OCI-LY7 (cell line): ENCODE results near the gene TAF4. TPM values are rescaled to one million over a fixed set of nuclear protein-coding genes. Genes with fewer than 3 reads are reported as not detected.

ENCODE experiments used
- BruUV-seq: library from RNA; stranded (reverse); fragments of 400-500 nt; replicated peaks from 2 replicates; lab custom pipeline; 2021; lab: Mats Ljungman, UMichigan
- CTCF ChIA-PET: fragments of 300-600 bp; sonication (Branson Sonifier 250); formaldehyde crosslinking; loops from one replicate; lab custom pipeline; 2022; ENCODE audit warnings: antibody characterized with exemption; ENCODE audit not compliant: unreplicated experiment; lab: Charles Lee
- POLR2A ChIA-PET: fragments of 300-600 bp; sonication (Branson Sonifier 250); formaldehyde crosslinking; loops from one replicate; lab custom pipeline; 2022; ENCODE audit warnings: antibody characterized with exemption; lab: Charles Lee
- DNase-seq: peaks from one replicate; pipeline ENCODE4 v3.0.0-alpha.2; 2015; ENCODE audit warnings: low spot score
- H2AFZ ChIP-seq: fragments of 200-600 bp; sonication (generic), shearing (Covaris generic); 2 replicates; pipeline ENCODE4 v1.6.1; 2014; ENCODE audit warnings: mild to moderate bottlenecking, antibody characterized with exemption, low read length, moderate library complexity
- H3K27ac ChIP-seq: fragments of 200-600 bp; sonication (generic); 2 replicates; pipeline ENCODE4 v1.5.1; 2014; ENCODE audit warnings: mixed run types, low read depth, mild to moderate bottlenecking, moderate library complexity, low read length, inconsistent platforms; ENCODE audit not compliant: poor library complexity, severe bottlenecking
- H3K36me3 ChIP-seq: fragments of 200-600 bp; sonication (generic); 2 replicates; pipeline ENCODE4 v1.6.1; 2014; ENCODE audit warnings: mild to moderate bottlenecking, antibody characterized with exemption, low read length, moderate library complexity, mixed read lengths; ENCODE audit not compliant: insufficient read depth
- H3K4me1 ChIP-seq: fragments of 200-600 bp; sonication (generic); 2 replicates; pipeline ENCODE4 v1.5.1; 2014; ENCODE audit warnings: mild to moderate bottlenecking, low read length; ENCODE audit not compliant: insufficient read depth, poor library complexity, severe bottlenecking
- H3K4me2 ChIP-seq: fragments of 200-600 bp; sonication (generic); 2 replicates; pipeline ENCODE4 v1.6.1; 2014; ENCODE audit warnings: mild to moderate bottlenecking, low read length
- H3K4me3 ChIP-seq: fragments of 200-600 bp; sonication (generic); 2 replicates; pipeline ENCODE4 v1.5.1; 2014; ENCODE audit warnings: mild to moderate bottlenecking, low read depth, low read length; ENCODE audit not compliant: poor library complexity, severe bottlenecking
- H3K79me2 ChIP-seq: fragments of 200-600 bp; sonication (generic); 2 replicates; pipeline ENCODE4 v1.6.1; 2016; ENCODE audit warnings: low read depth, mild to moderate bottlenecking, low read length, moderate library complexity, mixed read lengths; ENCODE audit not compliant: insufficient read depth
- H3K9me2 ChIP-seq: fragments of 200-600 bp; sonication (generic); 2 replicates; pipeline ENCODE4 v1.6.1; 2016; ENCODE audit warnings: mild to moderate bottlenecking, low read length, mixed read lengths; ENCODE audit not compliant: insufficient read depth
- H3K9me3 ChIP-seq: fragments of 200-600 bp; sonication (generic); 2 replicates; pipeline ENCODE4 v1.6.1; 2014; ENCODE audit warnings: mild to moderate bottlenecking, mixed run types, low read length, mixed read lengths
- H4K20me1 ChIP-seq: fragments of 200-600 bp; sonication (generic); 2 replicates; pipeline ENCODE4 v1.6.1; 2014; ENCODE audit warnings: mild to moderate bottlenecking, antibody characterized with exemption, low read length, moderate library complexity, mixed read lengths; ENCODE audit not compliant: insufficient read depth
- EZH2phosphoT487 ChIP-seq: fragments of 200-600 bp; sonication (generic); IDR thresholded peaks from 2 replicates; pipeline ENCODE4 v1.6.1; 2018; ENCODE audit warnings: low read depth, borderline replicate concordance, mild to moderate bottlenecking, mixed run types, antibody characterized with exemption, low read length, moderate library complexity, mixed read lengths
- intact Hi-C: fragments of 100-400 bp; cut with micrococcal nuclease; formaldehyde crosslinking; loops from one replicate; pipeline ENCODE4 v1.10.0; 2022; ENCODE audit not compliant: unreplicated experiment
- total RNA-seq, 2 experiments: library from RNA; depleted of rRNA in 1 of 2; stranded (reverse); fragments of >200 nt in 1 of 2; shearing (Covaris generic) in 1 of 2; gene quantifications; 2 replicates each; pipeline ENCODE4 v1.2.3, GENCODE V29; 2014 to 2022
- TF ChIP-seq, protein P1 (sequence below): fragments of 200-600 bp; sonication (generic); conservative IDR thresholded peaks from 2 replicates; pipeline ENCODE4 v1.5.1; 2014; ENCODE audit warnings: mild to moderate bottlenecking, antibody characterized with exemption, low read length, moderate library complexity, mixed read lengths

The TAF4 gene
- total RNA-seq, 2 experiments from 2014 or later: 11.2 to 38.9 TPM

- Histone ChIP-seq H3K4me3 (no peak overlapping the region), H3K79me2 (no peaks in the 10 kb centered on the region), H2AFZ (no peak overlapping the region), H3K9me2 (no peaks in the 10 kb centered on the region), H3K36me3 (no peaks in the 10 kb centered on the region), H3K4me2 (no peak overlapping the region), H3K27ac (no peak overlapping the region), H3K4me1 (no peaks in the 10 kb centered on the region), H4K20me1 (no peaks in the 10 kb centered on the region), H3K9me3 (no peaks in the 10 kb centered on the region)
- POLR2A ChIA-PET: no interaction called here
- no peak for TF ChIP-seq EZH2phosphoT487
- TF ChIP-seq, protein P1, sequence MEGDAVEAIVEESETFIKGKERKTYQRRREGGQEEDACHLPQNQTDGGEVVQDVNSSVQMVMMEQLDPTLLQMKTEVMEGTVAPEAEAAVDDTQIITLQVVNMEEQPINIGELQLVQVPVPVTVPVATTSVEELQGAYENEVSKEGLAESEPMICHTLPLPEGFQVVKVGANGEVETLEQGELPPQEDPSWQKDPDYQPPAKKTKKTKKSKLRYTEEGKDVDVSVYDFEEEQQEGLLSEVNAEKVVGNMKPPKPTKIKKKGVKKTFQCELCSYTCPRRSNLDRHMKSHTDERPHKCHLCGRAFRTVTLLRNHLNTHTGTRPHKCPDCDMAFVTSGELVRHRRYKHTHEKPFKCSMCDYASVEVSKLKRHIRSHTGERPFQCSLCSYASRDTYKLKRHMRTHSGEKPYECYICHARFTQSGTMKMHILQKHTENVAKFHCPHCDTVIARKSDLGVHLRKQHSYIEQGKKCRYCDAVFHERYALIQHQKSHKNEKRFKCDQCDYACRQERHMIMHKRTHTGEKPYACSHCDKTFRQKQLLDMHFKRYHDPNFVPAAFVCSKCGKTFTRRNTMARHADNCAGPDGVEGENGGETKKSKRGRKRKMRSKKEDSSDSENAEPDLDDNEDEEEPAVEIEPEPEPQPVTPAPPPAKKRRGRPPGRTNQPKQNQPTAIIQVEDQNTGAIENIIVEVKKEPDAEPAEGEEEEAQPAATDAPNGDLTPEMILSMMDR: no peak
- BruUV-seq: no TSS peak
- CTCF ChIA-PET: no interaction called here
- intact Hi-C loops: no loop called here
- no peak for DNase-seq
Observed at GRCh38 chr20:61931476-61932198, 134.0 kb downstream of the TAF4 start.

- intact Hi-C loops: no loop called here
- Histone ChIP-seq H4K20me1 (no peaks in the 10 kb centered on the region), H3K9me3 (no peaks in the 10 kb centered on the region), H3K9me2 (no peaks in the 10 kb centered on the region), H3K27ac (no peak overlapping the region), H3K4me2 (no peak overlapping the region), H3K79me2 (no peaks in the 10 kb centered on the region), H3K4me1 (no peaks in the 10 kb centered on the region), H3K36me3 (no peaks in the 10 kb centered on the region), H3K4me3 (no peak overlapping the region), H2AFZ (no peak overlapping the region)
- ChIA-PET POLR2A (no interaction called here), CTCF (no interaction called here)
- no TSS peak for BruUV-seq
- DNase-seq: no peak
- TF ChIP-seq, protein P1: no peak
- no peak for TF ChIP-seq EZH2phosphoT487
Observed at GRCh38 chr20:61930776-61931475, 134.8 kb downstream of the TAF4 start.
